Measurements from ENCODE around the gene PTPRA. TPM values are rescaled to one million over a fixed set of nuclear protein-coding genes. Genes with fewer than 3 reads are reported as not detected.

PTPRA gene
- total RNA-seq, 1 donor from 2014 or later, result 59.9 TPM

DNA sequence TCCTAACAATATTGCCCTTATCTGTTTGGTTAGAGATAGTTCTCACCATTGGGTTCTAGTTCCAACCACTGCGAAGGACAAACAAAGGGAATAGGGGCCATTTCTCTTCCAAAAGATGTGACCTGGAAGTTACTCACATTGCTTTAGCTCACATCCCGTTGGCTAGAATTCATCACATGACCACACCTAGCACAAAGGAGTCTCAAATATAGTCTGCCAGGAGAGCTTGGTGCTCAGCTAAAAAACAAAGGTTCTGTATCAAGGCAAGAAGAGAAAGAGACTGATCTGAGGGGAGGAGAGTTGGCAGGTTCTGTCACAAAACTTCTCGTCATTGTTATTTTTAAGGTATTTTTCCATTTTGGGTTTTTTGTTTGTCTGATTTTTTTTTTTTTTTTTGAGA lies 100.3 kb downstream of the PTPRA start:
- no peak overlapping the region for H3K4me3 Mint-ChIP-seq (ENCODE audit: unreplicated experiment)
- H3K27me3 Mint-ChIP-seq (ENCODE audit: unreplicated experiment), result no peaks in the 10 kb centered on the region
- H3K9me3 Mint-ChIP-seq (ENCODE audit: unreplicated experiment), result no peaks in the 10 kb centered on the region
- no peaks in the 10 kb centered on the region for H3K4me1 Mint-ChIP-seq (ENCODE audit: unreplicated experiment)
- no peak for TF ChIP-seq CTCF (IDR thresholded peaks at IDR 0.05; ENCODE audit: unreplicated experiment)
- no peak overlapping the region for H3K27ac Mint-ChIP-seq (ENCODE audit: unreplicated experiment)
- H3K36me3 Mint-ChIP-seq (ENCODE audit: low read depth, unreplicated experiment), result no peaks in the 10 kb centered on the region
- no peak for DNase-seq (ENCODE audit: low spot score)

DNA sequence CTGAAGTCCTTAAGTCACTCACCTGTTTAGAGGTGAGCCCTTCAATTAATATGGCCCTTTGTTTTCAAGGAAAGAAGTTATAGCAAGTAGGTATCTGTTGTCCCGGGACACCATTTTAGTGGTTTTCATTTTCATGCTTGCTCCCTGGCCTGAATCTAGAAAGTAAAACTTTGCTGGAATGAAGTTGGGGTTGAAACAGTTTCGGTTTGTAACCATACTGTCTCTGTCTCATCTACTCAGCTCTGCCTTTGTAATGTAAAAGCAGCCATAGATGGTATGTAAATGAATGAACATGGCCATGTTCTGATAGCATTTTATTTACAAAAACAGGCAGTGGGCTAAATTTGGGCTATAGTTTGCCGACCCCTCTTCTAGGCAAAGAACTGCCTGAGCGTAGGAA lies 105.2 kb downstream of the PTPRA start:
- DNase-seq (ENCODE audit: low spot score), result no peak
- H3K4me3 Mint-ChIP-seq (ENCODE audit: unreplicated experiment), result no peak overlapping the region
- no peak overlapping the region for H3K27ac Mint-ChIP-seq (ENCODE audit: unreplicated experiment)
- no peaks in the 10 kb centered on the region for H3K4me1 Mint-ChIP-seq (ENCODE audit: unreplicated experiment)
- TF ChIP-seq CTCF (IDR thresholded peaks at IDR 0.05; ENCODE audit: unreplicated experiment), result no peak
- H3K9me3 Mint-ChIP-seq (ENCODE audit: unreplicated experiment), result no peaks in the 10 kb centered on the region
- H3K27me3 Mint-ChIP-seq (ENCODE audit: unreplicated experiment), result no peaks in the 10 kb centered on the region
- no peaks in the 10 kb centered on the region for H3K36me3 Mint-ChIP-seq (ENCODE audit: low read depth, unreplicated experiment)

- no peak for DNase-seq (ENCODE audit: low spot score)
- H3K4me1 Mint-ChIP-seq (ENCODE audit: unreplicated experiment), result peaks cover 6% of the 10 kb centered on the region
- H3K27me3 Mint-ChIP-seq (ENCODE audit: unreplicated experiment), result no peaks in the 10 kb centered on the region
- H3K27ac Mint-ChIP-seq (ENCODE audit: unreplicated experiment), result no peak overlapping the region
- no peak for TF ChIP-seq CTCF (IDR thresholded peaks at IDR 0.05; ENCODE audit: unreplicated experiment)
- peaks cover 6% of the 10 kb centered on the region for H3K36me3 Mint-ChIP-seq (ENCODE audit: low read depth, unreplicated experiment)
- H3K9me3 Mint-ChIP-seq (ENCODE audit: unreplicated experiment), result no peaks in the 10 kb centered on the region
- no peak overlapping the region for H3K4me3 Mint-ChIP-seq (ENCODE audit: unreplicated experiment)
These were observed 108.4 kb downstream of the PTPRA start for GRCh38 chr20:2981646-2982045.

DNA sequence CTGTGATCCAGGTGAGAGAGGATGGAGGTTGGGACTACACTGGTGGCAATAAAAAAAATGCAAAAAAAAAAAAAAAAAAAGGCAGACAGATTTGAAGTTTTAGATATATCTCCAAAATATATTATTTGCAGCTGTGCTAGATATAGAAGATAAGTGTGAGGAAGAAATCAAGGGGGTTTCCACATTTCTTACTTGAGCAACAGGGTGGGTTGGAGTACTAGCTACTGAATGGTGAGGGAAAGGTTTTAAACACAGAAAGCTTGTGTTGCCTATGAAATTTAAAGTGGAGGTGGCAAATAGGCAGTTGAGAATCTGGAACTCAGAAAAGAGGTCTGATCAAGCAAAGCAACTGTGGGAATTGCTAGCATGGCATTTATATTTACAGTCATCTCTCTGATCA lies 110.2 kb downstream of the PTPRA start:
- peaks cover 20% of the 10 kb centered on the region for H3K36me3 Mint-ChIP-seq (ENCODE audit: low read depth, unreplicated experiment)
- no peaks in the 10 kb centered on the region for H3K9me3 Mint-ChIP-seq (ENCODE audit: unreplicated experiment)
- no peaks in the 10 kb centered on the region for H3K27me3 Mint-ChIP-seq (ENCODE audit: unreplicated experiment)
- no peak overlapping the region for H3K4me3 Mint-ChIP-seq (ENCODE audit: unreplicated experiment)
- peaks cover 20% of the 10 kb centered on the region for H3K4me1 Mint-ChIP-seq (ENCODE audit: unreplicated experiment)
- TF ChIP-seq CTCF (IDR thresholded peaks at IDR 0.05; ENCODE audit: unreplicated experiment), result no peak
- DNase-seq (ENCODE audit: low spot score), result no peak
- H3K27ac Mint-ChIP-seq (ENCODE audit: unreplicated experiment), result no peak overlapping the region

GRCh38 chr20:2984028-2984501 lies 110.8 kb downstream of the PTPRA start:
- H3K27ac Mint-ChIP-seq (ENCODE audit: unreplicated experiment), result no peak overlapping the region
- TF ChIP-seq CTCF (IDR thresholded peaks at IDR 0.05; ENCODE audit: unreplicated experiment), result no peak
- H3K27me3 Mint-ChIP-seq (ENCODE audit: unreplicated experiment), result no peaks in the 10 kb centered on the region
- H3K9me3 Mint-ChIP-seq (ENCODE audit: unreplicated experiment), result no peaks in the 10 kb centered on the region
- H3K36me3 Mint-ChIP-seq (ENCODE audit: low read depth, unreplicated experiment), result peaks cover 25% of the 10 kb centered on the region
- no peak overlapping the region for H3K4me3 Mint-ChIP-seq (ENCODE audit: unreplicated experiment)
- DNase-seq (ENCODE audit: low spot score), result no peak
- peaks cover 25% of the 10 kb centered on the region for H3K4me1 Mint-ChIP-seq (ENCODE audit: unreplicated experiment)
